Astrocyte of the spinal cord (primary cell): ENCODE results near the gene HAGHL.

Source experiments
- DNase-seq: peaks from one replicate; pipeline ENCODE4 v3.0.0; 2011; ENCODE audit warnings: low read depth, low spot score
- H3K4me3 ChIP-seq: 2 replicates; pipeline ENCODE4 v1.5.1; 2011; ENCODE audit warnings: low read depth, mild to moderate bottlenecking, low read length, moderate library complexity
- in situ Hi-C: cut with HindIII; loops from 2 replicates; pipeline ENCODE4 v1.10.0; 2017; ENCODE audit warnings: low sequenced_read_pairs
- TF ChIP-seq, protein P1 (sequence below): IDR thresholded peaks from 2 replicates; pipeline ENCODE4 v1.5.1; 2012; ENCODE audit warnings: low read depth, mild to moderate bottlenecking, low read length, inconsistent platforms

The HAGHL gene

GRCh38 chr16:760545-761343, 33.8 kb downstream of the HAGHL start, which contains the start of gene MSLN:
TSS of gene MSLN (plus strand) at chr16:760734. CDS start at chr16:762681, 1,947 bp downstream.
- TF ChIP-seq, protein P1, sequence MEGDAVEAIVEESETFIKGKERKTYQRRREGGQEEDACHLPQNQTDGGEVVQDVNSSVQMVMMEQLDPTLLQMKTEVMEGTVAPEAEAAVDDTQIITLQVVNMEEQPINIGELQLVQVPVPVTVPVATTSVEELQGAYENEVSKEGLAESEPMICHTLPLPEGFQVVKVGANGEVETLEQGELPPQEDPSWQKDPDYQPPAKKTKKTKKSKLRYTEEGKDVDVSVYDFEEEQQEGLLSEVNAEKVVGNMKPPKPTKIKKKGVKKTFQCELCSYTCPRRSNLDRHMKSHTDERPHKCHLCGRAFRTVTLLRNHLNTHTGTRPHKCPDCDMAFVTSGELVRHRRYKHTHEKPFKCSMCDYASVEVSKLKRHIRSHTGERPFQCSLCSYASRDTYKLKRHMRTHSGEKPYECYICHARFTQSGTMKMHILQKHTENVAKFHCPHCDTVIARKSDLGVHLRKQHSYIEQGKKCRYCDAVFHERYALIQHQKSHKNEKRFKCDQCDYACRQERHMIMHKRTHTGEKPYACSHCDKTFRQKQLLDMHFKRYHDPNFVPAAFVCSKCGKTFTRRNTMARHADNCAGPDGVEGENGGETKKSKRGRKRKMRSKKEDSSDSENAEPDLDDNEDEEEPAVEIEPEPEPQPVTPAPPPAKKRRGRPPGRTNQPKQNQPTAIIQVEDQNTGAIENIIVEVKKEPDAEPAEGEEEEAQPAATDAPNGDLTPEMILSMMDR = no peak
- in situ Hi-C loops = no loop called here
- no peak within 1 kb of the TSS for H3K4me3 ChIP-seq
- no peak for DNase-seq

DNA sequence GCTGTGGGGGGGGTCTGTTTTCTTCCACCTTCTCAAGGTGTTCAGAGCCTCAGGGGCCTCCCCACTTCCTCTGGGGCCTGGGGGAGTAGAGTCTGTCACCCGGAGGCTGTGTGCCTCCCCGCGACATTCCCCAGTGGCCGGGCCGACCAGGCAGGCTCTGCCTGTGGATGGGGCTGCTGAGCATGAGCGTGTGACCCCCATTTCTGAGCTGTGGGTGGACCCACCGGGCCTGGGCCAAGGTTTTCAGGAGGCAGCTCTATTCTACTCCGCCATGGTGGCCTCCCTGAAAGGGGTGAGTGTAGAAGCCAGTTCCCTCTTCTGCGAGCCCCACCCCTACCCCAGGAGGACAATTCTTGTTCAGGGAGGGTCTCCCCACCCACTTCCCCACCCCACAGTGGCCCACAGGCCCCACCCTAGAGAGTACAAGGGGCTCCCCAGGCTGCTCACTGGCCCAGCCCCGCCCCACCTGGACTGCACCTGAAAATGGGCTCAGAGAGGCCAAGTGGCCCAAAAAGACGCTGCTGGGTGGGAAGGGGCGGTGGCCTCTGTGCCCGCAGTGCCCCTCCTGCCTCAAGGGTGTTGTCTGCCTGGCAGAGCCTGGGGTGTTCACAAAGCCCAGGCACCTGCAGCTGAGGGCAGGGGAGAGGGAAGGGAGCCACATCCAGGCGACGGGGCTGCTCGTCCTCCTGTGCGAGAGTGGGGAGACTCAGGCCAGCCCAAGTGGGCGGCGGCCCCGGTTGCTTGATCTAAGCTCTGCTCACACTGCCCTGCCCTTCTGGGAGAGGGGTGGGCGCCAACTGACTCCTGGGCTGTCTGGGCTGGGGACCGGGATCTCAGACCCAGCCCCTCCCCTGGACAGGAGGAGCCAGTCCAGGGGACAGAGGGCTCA, 35.0 kb downstream of the HAGHL start:
- TF ChIP-seq, protein P1 = no peak
- no peak overlapping the region for H3K4me3 ChIP-seq
- in situ Hi-C loops = no loop called here
- DNase-seq = no peak

DNA sequence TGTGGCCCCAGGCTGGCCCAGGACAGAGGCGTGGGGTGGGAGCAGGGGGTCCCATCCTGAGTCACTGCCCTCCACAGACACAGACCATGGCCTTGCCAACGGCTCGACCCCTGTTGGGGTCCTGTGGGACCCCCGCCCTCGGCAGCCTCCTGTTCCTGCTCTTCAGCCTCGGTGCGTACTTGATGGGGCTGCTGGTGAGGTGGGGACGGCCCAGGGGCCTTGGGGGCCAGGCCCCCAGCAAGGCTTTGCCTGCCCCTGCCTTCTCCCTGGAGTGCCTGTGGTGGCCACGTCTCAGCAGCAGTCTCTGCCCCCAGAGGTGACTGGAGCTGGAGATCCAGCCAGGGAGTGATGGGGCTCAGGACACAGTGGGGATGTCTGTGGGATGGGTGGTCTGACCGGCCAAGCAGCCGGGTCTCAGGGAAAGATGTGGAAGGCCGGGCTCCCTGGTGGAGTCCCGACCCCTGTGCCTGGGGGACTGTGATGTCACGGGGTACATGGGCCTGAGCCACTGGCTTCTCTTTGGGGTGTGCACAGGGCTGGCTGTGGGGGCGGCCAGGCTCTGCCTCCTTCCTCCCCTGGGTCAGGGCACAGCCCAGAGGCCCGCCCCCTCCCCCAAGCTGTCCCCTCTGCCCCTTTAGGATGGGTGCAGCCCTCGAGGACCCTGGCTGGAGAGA, 35.8 kb downstream of the HAGHL start:
- TF ChIP-seq, protein P1 = no peak
- no peak overlapping the region for H3K4me3 ChIP-seq
- no peak for DNase-seq
- in situ Hi-C loops = no loop called here

DNA sequence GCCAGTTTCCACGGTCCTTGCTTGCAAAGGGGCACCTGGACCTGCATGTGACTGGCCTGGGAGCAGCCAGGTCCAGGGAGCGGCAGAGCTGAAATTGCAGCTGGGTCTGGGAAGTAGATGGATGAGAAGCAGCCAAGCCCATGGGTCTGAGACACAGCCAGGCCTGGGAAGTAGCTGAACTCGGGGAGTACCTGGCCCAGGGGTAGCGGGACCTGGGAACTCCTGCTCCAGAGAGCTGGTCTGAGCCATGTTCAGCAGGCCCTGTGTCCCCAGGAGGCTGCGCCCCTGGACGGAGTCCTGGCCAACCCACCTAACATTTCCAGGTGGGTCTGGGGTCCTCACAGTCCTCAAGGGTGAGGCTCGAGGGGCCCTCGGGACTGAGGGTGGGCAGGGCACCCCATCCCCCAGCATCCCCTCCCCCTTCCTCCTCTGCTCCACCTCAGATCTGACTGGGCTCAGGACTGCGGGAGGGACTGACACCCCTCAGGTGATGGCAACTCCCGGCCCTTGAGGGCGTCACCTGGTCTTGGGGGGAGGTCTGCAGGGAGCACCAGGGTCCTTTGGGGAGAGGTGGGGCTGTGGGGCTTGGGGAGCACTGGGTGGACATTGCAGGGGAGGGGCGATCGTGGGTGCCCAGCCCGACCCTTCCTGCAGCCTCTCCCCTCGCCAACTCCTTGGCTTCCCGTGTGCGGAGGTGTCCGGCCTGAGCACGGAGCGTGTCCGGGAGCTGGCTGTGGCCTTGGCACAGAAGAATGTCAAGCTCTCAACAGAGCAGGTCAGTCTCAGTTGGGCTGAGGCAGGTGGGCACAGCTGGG, 36.7 kb downstream of the HAGHL start:
- DNase-seq = no peak
- in situ Hi-C loops = no loop called here
- TF ChIP-seq, protein P1 = no peak
- H3K4me3 ChIP-seq = no peak overlapping the region

DNA sequence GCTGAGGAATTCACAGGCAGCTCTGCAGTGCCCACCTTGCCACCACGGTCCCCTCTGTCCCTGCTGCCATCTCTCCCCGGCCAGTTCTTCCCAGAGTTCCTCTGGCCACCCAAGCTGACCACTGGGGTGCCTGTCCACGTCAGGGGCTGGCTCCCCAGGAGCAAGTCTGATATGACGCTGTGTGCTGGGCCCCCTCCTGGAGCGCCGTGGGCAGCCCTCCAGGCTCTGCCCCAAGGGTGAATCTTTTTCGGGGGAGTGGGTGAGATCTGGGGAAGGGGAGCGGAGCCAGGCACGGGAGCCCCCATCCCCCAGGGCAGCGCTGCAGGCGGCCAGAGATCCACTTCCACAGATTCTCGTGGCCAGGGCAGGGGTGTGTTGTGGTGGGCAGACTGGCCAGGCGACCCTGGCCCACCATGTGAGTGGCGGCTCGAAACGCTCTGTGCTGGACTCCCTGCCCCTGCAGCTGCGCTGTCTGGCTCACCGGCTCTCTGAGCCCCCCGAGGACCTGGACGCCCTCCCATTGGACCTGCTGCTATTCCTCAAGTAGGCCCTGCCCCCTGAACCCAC, 37.4 kb downstream of the HAGHL start:
- TF ChIP-seq, protein P1 = no peak
- in situ Hi-C loops = no loop called here

More for the DNA sequence above, 37.4 kb downstream of the HAGHL start:
- DNase-seq = no peak
- no peak overlapping the region for H3K4me3 ChIP-seq
